ENCODE measurements around the gene PRKG1.

- no peak for TF ChIP-seq CTCF (IDR thresholded peaks at IDR 0.05)
- TF ChIP-seq POLR2A (IDR thresholded peaks at IDR 0.05), result no peak
- TF ChIP-seq POLR2AphosphoS5 (IDR thresholded peaks at IDR 0.05), result no peak
- TF ChIP-seq EP300 (IDR thresholded peaks at IDR 0.05), result no peak
Measured at GRCh38 chr10:51986516-51986915, 912.2 kb downstream of the PRKG1 start.
